ENCODE data around the gene SMG6. TPM values are rescaled to one million over a fixed set of nuclear protein-coding genes. Genes with fewer than 3 reads are reported as not detected.

SMG6 gene
- total and polyA plus RNA-seq, 11 donors = 12.2 to 38.6 (median 22.1) TPM

GRCh38 chr17:2081564-2081963, 222.0 kb downstream of the SMG6 start:
- Histone ChIP-seq H3K27ac (peak overlapping the region in 9 of 12 donors; percentile 20 to 95 (median 92)), H3K9me3 (no peaks in the 10 kb centered on the region), H3K36me3 (peaks cover 0 to 59% (median 51%) of the 10 kb centered on the region in 9 donors), H3K27me3 (no peaks in the 10 kb centered on the region), H3K4me3 (no peak overlapping the region), H3K4me1 (peaks cover 12 to 62% (median 52%) of the 10 kb centered on the region in 12 donors)
- intact Hi-C loops (cut with DNase I) = loop anchor here in 1 of 10 donors (5.0 kb wide), 1 partner anchor 41 kb away; no protein-coding TSS in a partner anchor
- ATAC-seq (no peak), DNase-seq (no peak)
- 55 to 76% (median 69%) methylated on average over 9 of the region's 9 CpGs for WGBS, 4 donors
- TF ChIP-seq CTCF (IDR thresholded peaks at IDR 0.05) (no peak), POLR2A (IDR thresholded peaks at IDR 0.05) (no peak)

GRCh38 chr17:2077040-2077439, 226.5 kb downstream of the SMG6 start:
- H3K27ac ChIP-seq = peak overlapping the region in 11 of 12 donors; percentile 81 to 98 (median 87)

GRCh38 chr17:2076087-2076984, 227.2 kb downstream of the SMG6 start:
- no peaks in the 10 kb centered on the region for H3K9me3 ChIP-seq
- H3K27ac ChIP-seq = peak overlapping the region; percentile 81 to 98 (median 86)
- intact Hi-C loops (cut with DNase I) = no loop called here
- DNase-seq = no peak
- TF ChIP-seq POLR2A (IDR thresholded peaks at IDR 0.05) (no peak), CTCF (IDR thresholded peaks at IDR 0.05) (no peak)
- H3K27me3 ChIP-seq = no peaks in the 10 kb centered on the region
- 49 to 65% (median 57%) methylated on average over 17 of the region's 17 CpGs for WGBS, 4 donors
- H3K4me3 ChIP-seq = no peak overlapping the region
- ATAC-seq = no peak
- H3K36me3 ChIP-seq = peaks cover 0 to 54% (median 43%) of the 10 kb centered on the region in 9 donors
- peaks cover 8 to 67% (median 51%) of the 10 kb centered on the region in 12 donors for H3K4me1 ChIP-seq

More at GRCh38 chr17:2077040-2077439, 226.5 kb downstream of the SMG6 start:
- Histone ChIP-seq H3K27me3 (no peaks in the 10 kb centered on the region), H3K36me3 (peaks cover 0 to 61% (median 49%) of the 10 kb centered on the region in 9 donors), H3K9me3 (no peaks in the 10 kb centered on the region), H3K4me3 (no peak overlapping the region), H3K4me1 (peaks cover 8 to 61% (median 46%) of the 10 kb centered on the region in 12 donors)
- intact Hi-C loops (cut with DNase I) = no loop called here
- TF ChIP-seq CTCF (IDR thresholded peaks at IDR 0.05) (no peak), POLR2A (IDR thresholded peaks at IDR 0.05) (no peak)
- DNase-seq = no peak
- WGBS, 4 donors = 66 to 79% (median 74%) methylated on average over 8 of the region's 8 CpGs
- ATAC-seq = no peak

Data from heart left ventricle (tissue), 16 donors.